Activated CD8-positive, alpha-beta memory T cell treated with anti-CD3 and anti-CD28 coated beads, Interleukin-2, amount 50 U/mL, for 1 hour (primary cell): ENCODE results near the gene KLHL42.
A peak's percentile ranks its signal among the peaks of the same experiment; 100 is the strongest.
"Not testable (repeated sequence)": the region's sequence is repeated elsewhere in the genome, so short reads cannot be mapped to it uniquely, and the experiment has no call there.

Experiments used
- DNase-seq: peaks from one replicate; pipeline ENCODE4 v3.0.0-alpha.2; 2020; ENCODE audit errors: extremely low read depth

KLHL42 gene

GRCh38 chr12:27817766-27818165, 37.7 kb downstream of the KLHL42 start:
- no peak for DNase-seq

GRCh38 chr12:27818401-27818918, 38.4 kb downstream of the KLHL42 start:
- DNase-seq = no peak

- DNase-seq = no peak
These were observed 40.5 kb downstream of the KLHL42 start for GRCh38 chr12:27820564-27820963.

DNA sequence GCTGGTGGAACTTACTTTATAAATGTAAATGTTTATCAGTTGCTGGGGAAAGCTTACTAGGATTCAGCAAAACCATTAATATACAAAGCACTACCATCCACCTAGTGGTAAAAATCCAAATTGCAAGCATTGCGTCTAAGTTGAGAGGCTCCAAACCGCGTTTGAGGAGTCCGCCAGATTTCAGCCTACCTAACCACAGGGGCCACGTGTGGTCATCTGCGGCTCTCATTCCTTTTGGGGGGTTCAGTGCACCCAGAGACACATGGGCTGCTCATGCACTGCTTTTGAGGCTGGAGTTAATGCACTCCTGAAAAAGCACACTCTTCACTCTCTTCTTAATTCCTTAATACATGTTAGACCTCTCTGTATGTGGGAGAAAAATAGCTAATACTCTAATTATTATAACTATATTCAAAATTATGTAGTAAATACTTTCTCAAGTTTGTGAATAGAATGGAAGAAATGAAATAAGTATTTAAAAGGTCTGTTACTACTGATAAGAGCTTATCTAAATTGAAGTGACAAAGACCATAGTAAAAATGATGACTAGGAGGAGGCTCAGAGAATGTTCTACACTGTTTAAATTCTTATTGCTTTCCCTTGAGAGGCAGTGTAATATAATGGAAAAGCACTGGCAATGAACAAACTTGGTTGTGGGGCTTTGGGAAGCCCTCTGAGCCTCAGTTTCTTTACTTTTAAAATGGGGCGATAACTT, 41.4 kb downstream of the KLHL42 start:
- DNase-seq = no peak

- peak; percentile 24 for DNase-seq
These were observed 42.2 kb downstream of the KLHL42 start for GRCh38 chr12:27822076-27822712.

DNA sequence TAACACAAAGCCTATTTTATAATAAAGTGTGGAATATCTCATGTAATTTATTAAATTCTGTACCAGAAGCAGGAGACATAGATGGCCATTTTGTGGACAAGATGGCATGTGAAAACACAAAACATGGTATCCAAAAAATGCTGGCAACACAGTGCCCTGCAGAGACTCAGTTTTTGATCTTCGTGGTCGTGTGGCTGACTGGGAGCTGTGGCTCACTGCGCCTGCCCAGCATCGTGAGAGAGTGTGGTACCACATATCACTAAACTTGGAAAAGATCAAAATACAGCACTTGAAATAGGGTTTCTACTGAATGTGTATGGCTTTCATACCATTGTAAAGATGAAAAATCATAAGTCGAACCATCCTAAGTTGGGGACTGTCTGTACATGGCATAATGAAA, 43.0 kb downstream of the KLHL42 start:
- no peak for DNase-seq

GRCh38 chr12:27824126-27824842, 44.3 kb downstream of the KLHL42 start:
- no peak for DNase-seq

GRCh38 chr12:27826076-27826475, 46.0 kb downstream of the KLHL42 start:
- DNase-seq = no peak

DNA sequence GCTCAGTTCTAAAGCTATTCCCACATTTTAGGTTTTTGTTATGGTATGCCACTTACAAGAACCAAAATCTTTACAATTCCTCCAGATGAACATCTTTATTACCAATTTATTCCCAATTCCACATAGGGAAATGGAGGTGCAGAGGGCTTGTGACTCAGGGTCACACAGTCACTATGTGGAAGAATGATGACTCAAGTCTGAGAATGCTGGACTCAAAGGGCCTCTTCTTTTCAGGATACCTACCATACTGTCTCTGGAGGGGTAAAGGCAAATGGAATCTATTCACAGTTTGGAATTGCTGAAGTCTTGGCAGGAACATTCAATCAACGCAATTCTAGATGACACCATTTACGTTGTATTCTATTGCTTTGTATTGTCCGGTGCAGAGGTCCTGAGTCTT, 48.2 kb downstream of the KLHL42 start:
- no peak for DNase-seq

DNA sequence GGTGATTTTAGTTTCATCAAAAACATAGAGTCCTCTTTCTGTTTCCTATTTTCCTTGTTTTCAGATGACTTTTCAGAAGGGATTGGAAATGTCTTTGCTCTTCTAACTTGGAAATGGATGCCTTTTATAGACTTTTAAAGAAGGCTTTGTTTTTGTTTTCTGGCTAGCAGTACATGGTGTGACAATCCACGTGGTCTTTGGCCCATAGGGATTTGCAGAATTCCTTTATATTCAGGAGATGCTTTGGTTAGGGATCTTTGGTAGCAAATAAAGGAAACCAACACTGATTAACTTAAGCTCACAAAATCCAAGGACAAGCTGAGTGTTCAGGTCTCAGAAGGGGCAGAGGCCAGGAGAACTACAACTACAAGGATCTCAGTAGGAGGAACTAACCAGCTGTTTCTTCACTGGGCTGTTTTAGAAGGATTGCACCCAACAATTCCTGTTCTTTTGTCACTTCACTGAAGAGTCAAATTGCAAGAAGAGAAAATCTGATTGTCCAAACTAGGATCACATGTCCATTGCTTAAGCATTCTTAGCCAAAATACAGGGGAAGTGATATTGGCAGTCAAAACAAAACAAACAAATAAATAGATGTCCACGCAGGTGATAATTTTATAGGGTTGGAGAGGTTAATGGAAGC, 58.6 kb downstream of the KLHL42 start:
- no peak for DNase-seq

- no peak for DNase-seq
These were observed 60.4 kb downstream of the KLHL42 start for GRCh38 chr12:27840229-27840999.

DNA sequence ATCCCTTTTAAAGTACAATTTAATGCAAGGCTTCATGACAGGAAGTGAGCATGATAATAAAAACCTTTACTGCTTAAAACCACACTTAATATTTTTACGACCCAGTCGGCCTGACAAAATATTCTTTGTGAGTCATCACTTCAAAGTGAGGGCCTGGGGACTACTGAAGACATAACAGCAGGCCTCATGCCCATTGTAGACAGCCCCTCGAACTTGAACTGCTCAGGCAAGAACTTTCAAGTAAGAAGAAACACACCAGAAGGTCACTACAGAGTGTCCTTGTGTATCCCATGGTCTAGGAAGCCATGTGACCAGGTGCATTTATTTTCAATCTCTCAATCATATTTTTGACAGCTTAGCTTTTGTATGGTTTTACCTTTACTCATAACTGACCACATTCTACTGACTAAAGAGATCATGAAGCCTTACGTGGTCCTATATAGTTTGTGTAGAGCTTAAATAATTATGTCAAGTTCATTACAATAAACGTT, 61.4 kb downstream of the KLHL42 start:
- no peak for DNase-seq

- DNase-seq = no peak
These were observed 63.7 kb downstream of the KLHL42 start for GRCh38 chr12:27843714-27844245.

DNA sequence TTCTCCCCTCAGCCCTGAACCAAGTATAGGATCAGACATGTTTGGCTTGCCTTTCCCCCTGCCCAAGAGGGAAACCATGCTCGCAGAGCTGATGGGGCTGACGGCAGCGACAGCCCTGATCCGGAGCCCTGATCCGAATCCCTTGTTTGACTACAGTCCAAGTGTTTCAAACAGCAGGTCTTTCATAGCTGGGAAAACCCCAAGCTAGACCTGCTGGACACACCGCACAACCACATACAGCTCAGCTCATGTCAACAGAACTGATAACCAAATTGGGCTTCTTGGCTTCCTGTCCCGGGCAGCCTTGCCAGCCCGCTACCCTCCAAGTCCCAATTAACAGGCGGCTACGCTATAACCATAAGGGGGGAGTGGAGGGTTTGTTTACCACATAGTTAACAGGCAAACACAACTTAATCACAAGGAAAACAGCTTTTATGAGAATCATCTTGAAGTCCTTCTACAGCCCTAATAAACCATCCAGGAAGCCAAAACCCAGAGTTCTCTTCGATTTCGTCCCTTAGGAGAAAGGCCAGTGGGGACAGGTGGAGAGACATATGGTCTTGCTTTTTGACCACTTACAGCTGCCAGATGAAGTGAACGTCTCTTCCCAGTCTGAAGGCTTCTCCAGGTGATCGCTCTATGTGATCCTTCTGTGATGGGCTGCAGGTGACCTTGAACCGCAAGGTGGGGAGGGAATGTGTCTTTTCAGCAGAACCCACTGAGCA, 64.5 kb downstream of the KLHL42 start:
- no peak for DNase-seq

- DNase-seq = no peak
These were observed 65.2 kb downstream of the KLHL42 start for GRCh38 chr12:27845187-27845586.

GRCh38 chr12:27845706-27846105, 65.7 kb downstream of the KLHL42 start:
- DNase-seq = not testable (repeated sequence)

- not testable (repeated sequence) for DNase-seq
These were observed 67.3 kb downstream of the KLHL42 start for GRCh38 chr12:27847293-27847692.

GRCh38 chr12:27851311-27851710, 71.3 kb downstream of the KLHL42 start:
- DNase-seq = no peak

GRCh38 chr12:27852117-27852516, 72.1 kb downstream of the KLHL42 start:
- DNase-seq = no peak
